GM12865 (cell line): ENCODE data around the gene DEDD2.

Source experiments
- DNase-seq: peaks from one replicate; pipeline ENCODE4 v3.0.0; 2010; ENCODE audit warnings: low read depth
- H3K4me3 ChIP-seq: 2 replicates; pipeline ENCODE4 v1.5.1; 2011; ENCODE audit warnings: mild to moderate bottlenecking, low read depth, low read length, control low read depth
- CTCF ChIP-seq: IDR thresholded peaks from 2 replicates; pipeline ENCODE4 v1.5.1; 2011; ENCODE audit warnings: low read length, control low read depth, low read depth, inconsistent platforms; ENCODE audit not compliant: insufficient read depth; ENCODE audit errors: missing control alignments

Gene DEDD2

GRCh38 chr19:42153672-42154433 lies 63.6 kb downstream of the DEDD2 start:
- no peak overlapping the region for H3K4me3 ChIP-seq
- DNase-seq = no peak
- no peak for TF ChIP-seq CTCF

DNA sequence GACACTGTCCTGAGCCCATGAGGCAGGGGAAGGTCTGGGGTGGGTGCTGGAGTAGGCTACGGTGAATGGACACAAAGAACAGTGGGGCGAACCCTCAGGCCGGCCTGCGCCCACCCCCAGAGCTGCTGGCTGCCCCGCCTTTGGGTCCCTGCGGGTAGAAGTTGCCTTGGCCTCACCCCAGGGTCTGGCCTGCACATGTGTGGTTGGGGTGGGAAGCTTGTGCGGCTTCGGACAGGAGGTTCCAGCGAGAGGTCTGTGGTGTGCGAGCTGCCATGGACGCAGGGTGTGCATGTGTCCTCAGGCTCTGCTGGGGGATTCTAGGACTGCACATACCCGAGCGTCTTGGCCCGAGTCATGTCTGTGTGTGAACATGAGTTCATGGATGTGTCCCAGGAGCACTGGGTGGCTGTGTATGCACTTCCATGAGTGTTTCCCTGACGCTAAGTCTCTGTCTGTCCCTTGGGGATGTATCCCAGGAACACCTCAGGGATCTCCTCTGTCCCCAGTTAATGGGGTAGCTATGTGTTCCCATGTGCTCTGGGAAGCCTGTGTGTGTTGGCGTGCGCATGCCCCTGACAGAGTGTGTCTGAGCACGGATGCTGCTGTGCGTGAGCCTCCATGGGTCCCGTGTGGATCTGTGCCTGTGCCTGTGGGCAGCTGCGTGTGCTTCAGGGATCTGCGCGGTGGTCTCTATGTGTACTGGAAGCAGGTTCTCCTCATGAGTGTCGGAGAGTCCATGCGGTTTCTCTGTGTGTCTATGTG lies 64.4 kb downstream of the DEDD2 start:
- H3K4me3 ChIP-seq = no peak overlapping the region
- TF ChIP-seq CTCF = no peak
- no peak for DNase-seq

DNA sequence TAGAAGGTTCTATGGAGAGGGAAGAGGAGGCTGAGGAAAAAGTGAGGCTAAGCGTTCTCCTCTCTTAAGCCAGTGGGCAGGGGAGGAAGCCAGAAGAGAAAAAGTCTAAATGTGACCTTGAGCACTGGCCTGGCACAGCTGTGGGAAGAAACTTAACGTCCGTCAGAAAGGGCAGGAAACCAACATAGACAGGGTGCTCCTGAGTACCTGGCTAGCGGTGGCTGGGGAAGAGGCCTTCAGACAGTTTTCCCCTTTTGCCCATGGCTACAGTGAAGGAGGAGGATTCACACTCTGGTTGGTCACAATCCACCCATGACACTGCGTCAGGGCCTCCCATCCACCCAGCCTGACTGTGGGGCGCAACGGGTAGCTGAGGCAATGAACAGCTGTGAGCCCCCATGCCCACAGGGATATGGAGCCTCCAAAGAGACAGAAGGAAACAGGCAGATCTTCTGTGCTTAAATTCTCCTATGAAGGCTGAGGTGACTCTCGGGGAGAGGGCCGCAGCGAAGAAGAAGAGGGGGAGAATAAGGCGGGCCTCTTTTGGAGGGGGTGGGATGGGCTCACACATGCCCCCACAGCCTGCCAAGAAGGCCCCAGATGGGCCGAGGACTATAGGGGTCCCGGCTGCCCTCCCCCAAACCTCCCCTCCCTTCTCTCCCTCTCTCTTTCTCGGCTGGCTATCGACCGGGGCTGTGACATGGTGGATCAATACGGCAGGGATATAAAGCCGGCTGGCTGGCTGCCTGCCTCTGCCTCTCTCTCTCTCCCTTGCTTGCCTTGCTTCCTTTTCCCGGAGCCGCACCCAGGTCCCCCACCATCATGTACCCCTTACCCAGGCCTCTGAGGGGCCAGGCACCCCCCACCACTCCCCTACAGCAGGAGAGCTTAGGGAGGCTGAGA lies 65.4 kb downstream of the DEDD2 start:
- no peak for TF ChIP-seq CTCF
- DNase-seq = no peak
- H3K4me3 ChIP-seq = no peak overlapping the region

GRCh38 chr19:42150911-42151361 lies 66.5 kb downstream of the DEDD2 start:
- TF ChIP-seq CTCF = no peak
- no peak for DNase-seq
- no peak overlapping the region for H3K4me3 ChIP-seq

DNA sequence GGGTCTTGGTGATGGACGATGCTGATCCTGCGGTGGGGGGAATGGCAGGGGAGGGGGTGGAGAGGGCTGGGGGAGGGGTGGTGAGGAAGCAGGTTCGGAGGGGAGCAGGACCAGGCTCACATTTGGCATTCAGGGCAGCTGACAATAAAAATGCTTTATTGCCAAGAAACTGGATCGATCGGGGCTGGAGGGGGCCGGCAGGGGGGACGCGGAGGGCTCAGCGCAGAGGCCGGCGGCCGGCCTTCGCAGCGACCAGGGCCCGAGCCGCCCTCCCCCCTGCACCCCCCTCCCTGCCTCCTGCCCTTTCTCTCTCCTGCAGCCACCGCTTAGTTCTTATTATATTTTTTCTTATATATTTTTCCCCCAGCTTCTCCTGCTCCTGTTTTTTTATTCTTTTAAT lies 67.1 kb downstream of the DEDD2 start:
- no peak overlapping the region for H3K4me3 ChIP-seq
- TF ChIP-seq CTCF = no peak
- no peak for DNase-seq

- no peak for DNase-seq
- no peak overlapping the region for H3K4me3 ChIP-seq
- no peak for TF ChIP-seq CTCF
Observed at GRCh38 chr19:42149447-42150202, 67.9 kb downstream of the DEDD2 start.
